Measurements from ENCODE around the gene HAGHL.

Gene HAGHL

DNA sequence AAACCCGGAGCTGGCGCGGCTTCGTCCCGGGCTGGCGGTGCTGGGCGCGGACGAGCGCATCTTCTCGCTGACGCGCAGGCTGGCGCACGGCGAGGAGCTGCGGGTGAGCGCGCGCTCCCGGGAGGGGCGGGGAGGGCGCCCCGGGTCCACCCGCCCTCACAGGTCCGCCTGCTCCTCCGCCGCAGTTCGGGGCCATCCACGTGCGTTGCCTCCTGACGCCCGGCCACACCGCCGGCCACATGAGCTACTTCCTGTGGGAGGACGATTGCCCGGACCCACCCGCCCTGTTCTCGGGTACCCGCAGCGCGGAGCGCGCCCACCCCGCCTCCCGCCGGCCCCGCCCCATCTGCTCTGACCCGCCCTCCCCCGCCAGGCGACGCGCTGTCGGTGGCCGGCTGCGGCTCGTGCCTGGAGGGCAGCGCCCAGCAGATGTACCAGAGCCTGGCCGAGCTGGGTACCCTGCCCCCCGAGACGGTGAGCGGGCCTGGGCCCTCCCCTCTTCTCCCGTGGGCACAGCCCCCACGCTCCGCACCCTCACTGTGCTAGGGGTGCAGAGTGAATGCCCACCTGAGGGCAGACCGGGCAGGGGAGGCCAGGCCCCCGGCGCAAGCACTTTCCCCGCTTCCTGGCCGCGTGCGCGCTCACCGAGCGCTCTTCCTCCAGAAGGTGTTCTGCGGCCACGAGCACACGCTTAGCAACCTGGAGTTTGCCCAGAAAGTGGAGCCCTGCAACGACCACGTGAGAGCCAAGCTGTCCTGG is 1.4 kb downstream of the HAGHL start (continued):
- TF ChIP-seq ZBTB48 (tag by site-specific recombination; IDR thresholded peaks at IDR 0.05) (no peak), ZNF777 (tag by site-specific recombination; IDR thresholded peaks at IDR 0.05; ENCODE audit: borderline replicate concordance) (no peak), BCL11B (tag by site-specific recombination; IDR thresholded peaks at IDR 0.05; ENCODE audit: low read depth) (no peak), KLF7 (tag by site-specific recombination; IDR thresholded peaks at IDR 0.05; ENCODE audit: borderline replicate concordance) (no peak), ZNF670 (tag by site-specific recombination; IDR thresholded peaks at IDR 0.05; ENCODE audit: low read depth) (no peak), ZNF707 (tag by site-specific recombination; IDR thresholded peaks at IDR 0.05) (no peak), ZNF521 (tag by site-specific recombination; IDR thresholded peaks at IDR 0.05) (no peak), ZNF558 (tag by site-specific recombination; IDR thresholded peaks at IDR 0.05) (no peak), ZNF660 (tag by site-specific recombination; IDR thresholded peaks at IDR 0.05) (no peak), SP7 (tag by site-specific recombination; IDR thresholded peaks at IDR 0.05) (0 out of 2 replicates have a peak, but pooled peaks have one; percentile 24), SP2 (tag by site-specific recombination; IDR thresholded peaks at IDR 0.05) (peak; percentile 73), ZNF416 (tag by site-specific recombination; IDR thresholded peaks at IDR 0.05) (no peak), ZIC2 (tag by site-specific recombination; IDR thresholded peaks at IDR 0.05) (peak; percentile 78), ZNF248 (tag by site-specific recombination; IDR thresholded peaks at IDR 0.05) (no peak), ZNF211 (tag by site-specific recombination; IDR thresholded peaks at IDR 0.05; ENCODE audit: low read depth) (no peak), GFI1B (tag by site-specific recombination; IDR thresholded peaks at IDR 0.05) (no peak), ZNF600 (tag by site-specific recombination; IDR thresholded peaks at IDR 0.05) (peak; percentile 68; the same call in 1 of the 2 replicates), ZNF157 (tag by site-specific recombination; IDR thresholded peaks at IDR 0.05) (no peak), ZNF596 (tag by site-specific recombination; IDR thresholded peaks at IDR 0.05) (no peak), ZNF174 (tag by site-specific recombination; IDR thresholded peaks at IDR 0.05) (no peak), ZSCAN23 (tag by site-specific recombination; IDR thresholded peaks at IDR 0.05) (no peak)
- TF ChIP-seq, protein P1, sequence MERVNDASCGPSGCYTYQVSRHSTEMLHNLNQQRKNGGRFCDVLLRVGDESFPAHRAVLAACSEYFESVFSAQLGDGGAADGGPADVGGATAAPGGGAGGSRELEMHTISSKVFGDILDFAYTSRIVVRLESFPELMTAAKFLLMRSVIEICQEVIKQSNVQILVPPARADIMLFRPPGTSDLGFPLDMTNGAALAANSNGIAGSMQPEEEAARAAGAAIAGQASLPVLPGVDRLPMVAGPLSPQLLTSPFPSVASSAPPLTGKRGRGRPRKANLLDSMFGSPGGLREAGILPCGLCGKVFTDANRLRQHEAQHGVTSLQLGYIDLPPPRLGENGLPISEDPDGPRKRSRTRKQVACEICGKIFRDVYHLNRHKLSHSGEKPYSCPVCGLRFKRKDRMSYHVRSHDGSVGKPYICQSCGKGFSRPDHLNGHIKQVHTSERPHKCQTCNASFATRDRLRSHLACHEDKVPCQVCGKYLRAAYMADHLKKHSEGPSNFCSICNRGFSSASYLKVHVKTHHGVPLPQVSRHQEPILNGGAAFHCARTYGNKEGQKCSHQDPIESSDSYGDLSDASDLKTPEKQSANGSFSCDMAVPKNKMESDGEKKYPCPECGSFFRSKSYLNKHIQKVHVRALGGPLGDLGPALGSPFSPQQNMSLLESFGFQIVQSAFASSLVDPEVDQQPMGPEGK (tag by site-specific recombination; IDR thresholded peaks at IDR 0.05), result peak; percentile 81
- TF ChIP-seq, protein P2, sequence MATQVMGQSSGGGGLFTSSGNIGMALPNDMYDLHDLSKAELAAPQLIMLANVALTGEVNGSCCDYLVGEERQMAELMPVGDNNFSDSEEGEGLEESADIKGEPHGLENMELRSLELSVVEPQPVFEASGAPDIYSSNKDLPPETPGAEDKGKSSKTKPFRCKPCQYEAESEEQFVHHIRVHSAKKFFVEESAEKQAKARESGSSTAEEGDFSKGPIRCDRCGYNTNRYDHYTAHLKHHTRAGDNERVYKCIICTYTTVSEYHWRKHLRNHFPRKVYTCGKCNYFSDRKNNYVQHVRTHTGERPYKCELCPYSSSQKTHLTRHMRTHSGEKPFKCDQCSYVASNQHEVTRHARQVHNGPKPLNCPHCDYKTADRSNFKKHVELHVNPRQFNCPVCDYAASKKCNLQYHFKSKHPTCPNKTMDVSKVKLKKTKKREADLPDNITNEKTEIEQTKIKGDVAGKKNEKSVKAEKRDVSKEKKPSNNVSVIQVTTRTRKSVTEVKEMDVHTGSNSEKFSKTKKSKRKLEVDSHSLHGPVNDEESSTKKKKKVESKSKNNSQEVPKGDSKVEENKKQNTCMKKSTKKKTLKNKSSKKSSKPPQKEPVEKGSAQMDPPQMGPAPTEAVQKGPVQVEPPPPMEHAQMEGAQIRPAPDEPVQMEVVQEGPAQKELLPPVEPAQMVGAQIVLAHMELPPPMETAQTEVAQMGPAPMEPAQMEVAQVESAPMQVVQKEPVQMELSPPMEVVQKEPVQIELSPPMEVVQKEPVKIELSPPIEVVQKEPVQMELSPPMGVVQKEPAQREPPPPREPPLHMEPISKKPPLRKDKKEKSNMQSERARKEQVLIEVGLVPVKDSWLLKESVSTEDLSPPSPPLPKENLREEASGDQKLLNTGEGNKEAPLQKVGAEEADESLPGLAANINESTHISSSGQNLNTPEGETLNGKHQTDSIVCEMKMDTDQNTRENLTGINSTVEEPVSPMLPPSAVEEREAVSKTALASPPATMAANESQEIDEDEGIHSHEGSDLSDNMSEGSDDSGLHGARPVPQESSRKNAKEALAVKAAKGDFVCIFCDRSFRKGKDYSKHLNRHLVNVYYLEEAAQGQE (tag by site-specific recombination; IDR thresholded peaks at IDR 0.05), result no peak
- TF ChIP-seq, protein P3, sequence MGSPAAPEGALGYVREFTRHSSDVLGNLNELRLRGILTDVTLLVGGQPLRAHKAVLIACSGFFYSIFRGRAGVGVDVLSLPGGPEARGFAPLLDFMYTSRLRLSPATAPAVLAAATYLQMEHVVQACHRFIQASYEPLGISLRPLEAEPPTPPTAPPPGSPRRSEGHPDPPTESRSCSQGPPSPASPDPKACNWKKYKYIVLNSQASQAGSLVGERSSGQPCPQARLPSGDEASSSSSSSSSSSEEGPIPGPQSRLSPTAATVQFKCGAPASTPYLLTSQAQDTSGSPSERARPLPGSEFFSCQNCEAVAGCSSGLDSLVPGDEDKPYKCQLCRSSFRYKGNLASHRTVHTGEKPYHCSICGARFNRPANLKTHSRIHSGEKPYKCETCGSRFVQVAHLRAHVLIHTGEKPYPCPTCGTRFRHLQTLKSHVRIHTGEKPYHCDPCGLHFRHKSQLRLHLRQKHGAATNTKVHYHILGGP (tag by site-specific recombination; IDR thresholded peaks at IDR 0.05), result no peak
- TF ChIP-seq, protein P4, sequence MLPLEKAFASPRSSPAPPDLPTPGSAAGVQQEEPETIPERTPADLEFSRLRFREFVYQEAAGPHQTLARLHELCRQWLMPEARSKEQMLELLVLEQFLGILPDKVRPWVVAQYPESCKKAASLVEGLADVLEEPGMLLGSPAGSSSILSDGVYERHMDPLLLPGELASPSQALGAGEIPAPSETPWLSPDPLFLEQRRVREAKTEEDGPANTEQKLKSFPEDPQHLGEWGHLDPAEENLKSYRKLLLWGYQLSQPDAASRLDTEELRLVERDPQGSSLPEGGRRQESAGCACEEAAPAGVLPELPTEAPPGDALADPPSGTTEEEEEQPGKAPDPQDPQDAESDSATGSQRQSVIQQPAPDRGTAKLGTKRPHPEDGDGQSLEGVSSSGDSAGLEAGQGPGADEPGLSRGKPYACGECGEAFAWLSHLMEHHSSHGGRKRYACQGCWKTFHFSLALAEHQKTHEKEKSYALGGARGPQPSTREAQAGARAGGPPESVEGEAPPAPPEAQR (tag by site-specific recombination; IDR thresholded peaks at IDR 0.05), result no peak
- TF ChIP-seq, protein P5, sequence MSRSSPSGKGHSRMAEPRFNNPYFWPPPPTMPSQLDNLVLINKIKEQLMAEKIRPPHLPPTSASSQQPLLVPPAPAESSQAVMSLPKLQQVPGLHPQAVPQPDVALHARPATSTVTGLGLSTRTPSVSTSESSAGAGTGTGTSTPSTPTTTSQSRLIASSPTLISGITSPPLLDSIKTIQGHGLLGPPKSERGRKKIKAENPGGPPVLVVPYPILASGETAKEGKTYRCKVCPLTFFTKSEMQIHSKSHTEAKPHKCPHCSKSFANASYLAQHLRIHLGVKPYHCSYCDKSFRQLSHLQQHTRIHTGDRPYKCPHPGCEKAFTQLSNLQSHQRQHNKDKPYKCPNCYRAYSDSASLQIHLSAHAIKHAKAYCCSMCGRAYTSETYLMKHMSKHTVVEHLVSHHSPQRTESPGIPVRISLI (tag by site-specific recombination; IDR thresholded peaks at IDR 0.05), result no peak
- TF ChIP-seq, protein P6, sequence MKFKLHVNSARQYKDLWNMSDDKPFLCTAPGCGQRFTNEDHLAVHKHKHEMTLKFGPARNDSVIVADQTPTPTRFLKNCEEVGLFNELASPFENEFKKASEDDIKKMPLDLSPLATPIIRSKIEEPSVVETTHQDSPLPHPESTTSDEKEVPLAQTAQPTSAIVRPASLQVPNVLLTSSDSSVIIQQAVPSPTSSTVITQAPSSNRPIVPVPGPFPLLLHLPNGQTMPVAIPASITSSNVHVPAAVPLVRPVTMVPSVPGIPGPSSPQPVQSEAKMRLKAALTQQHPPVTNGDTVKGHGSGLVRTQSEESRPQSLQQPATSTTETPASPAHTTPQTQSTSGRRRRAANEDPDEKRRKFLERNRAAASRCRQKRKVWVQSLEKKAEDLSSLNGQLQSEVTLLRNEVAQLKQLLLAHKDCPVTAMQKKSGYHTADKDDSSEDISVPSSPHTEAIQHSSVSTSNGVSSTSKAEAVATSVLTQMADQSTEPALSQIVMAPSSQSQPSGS (tag by site-specific recombination; IDR thresholded peaks at IDR 0.05; ENCODE audit: low read depth), result no peak
- TF ChIP-seq, protein P7, sequence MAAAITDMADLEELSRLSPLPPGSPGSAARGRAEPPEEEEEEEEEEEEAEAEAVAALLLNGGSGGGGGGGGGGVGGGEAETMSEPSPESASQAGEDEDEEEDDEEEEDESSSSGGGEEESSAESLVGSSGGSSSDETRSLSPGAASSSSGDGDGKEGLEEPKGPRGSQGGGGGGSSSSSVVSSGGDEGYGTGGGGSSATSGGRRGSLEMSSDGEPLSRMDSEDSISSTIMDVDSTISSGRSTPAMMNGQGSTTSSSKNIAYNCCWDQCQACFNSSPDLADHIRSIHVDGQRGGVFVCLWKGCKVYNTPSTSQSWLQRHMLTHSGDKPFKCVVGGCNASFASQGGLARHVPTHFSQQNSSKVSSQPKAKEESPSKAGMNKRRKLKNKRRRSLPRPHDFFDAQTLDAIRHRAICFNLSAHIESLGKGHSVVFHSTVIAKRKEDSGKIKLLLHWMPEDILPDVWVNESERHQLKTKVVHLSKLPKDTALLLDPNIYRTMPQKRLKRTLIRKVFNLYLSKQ (tag by site-specific recombination; IDR thresholded peaks at IDR 0.05; ENCODE audit: borderline replicate concordance), result no peak

Data from HEK293 (cell line).